Measurements from ENCODE around the gene TAS2R13. TPM values are rescaled to one million over a fixed set of nuclear protein-coding genes. Genes with fewer than 3 reads are reported as not detected.

TAS2R13 gene
- total and polyA plus RNA-seq, 12 donors = 0.03 to 16.4 (median 1.6) TPM; not detected in 2

DNA sequence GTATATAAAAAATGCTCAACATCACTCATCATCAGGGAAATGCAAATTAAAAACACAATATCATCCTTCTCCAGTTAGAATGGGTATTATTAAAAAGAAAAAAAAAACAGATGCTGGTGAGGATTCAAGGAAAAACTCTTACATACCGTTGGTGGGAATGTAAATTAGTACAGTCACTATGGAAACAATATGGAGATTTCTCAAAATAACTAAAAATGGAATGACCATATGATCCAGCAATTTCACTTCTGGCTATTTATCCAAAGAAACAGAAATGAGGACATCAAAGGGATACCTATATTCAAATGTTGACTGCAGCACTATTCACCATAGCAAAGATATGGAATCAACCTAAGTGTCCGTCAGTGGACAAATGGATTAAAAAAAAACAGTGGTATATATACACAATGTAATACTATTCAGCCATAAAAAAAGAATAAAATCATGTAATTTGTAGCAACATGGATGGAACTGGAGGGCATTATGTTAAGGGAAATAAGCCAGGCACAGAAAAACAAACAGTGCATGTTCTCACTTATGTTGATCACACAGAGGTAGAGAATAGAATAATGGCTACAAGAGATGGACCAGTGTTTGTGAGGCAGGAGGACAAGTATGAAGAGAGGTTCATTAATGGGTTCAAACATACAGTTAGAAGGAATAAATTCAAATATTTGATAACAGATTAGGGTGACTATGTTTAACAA is 45.7 kb downstream of the TAS2R13 start:
- Histone ChIP-seq H3K27me3 (no peaks in the 10 kb centered on the region), H3K9me3 (replicated peaks in 1 of 3) (peaks cover 0 to 6% (median 0%) of the 10 kb centered on the region in 3 donors), H3K27ac (no peak overlapping the region), H3K36me3 (replicated peaks in 1 of 2) (no peaks in the 10 kb centered on the region), H3K4me3 (no peak overlapping the region), H3K4me1 (replicated peaks in 1 of 2) (no peaks in the 10 kb centered on the region)
- intact Hi-C loops (cut with DNase I) = no loop called here
- DNase-seq = no peak
- 90 to 96% (median 94%) methylated on average over 2 of the region's 2 CpGs for whole genome bisulfite sequencing, 4 donors
- TF ChIP-seq, protein P1, sequence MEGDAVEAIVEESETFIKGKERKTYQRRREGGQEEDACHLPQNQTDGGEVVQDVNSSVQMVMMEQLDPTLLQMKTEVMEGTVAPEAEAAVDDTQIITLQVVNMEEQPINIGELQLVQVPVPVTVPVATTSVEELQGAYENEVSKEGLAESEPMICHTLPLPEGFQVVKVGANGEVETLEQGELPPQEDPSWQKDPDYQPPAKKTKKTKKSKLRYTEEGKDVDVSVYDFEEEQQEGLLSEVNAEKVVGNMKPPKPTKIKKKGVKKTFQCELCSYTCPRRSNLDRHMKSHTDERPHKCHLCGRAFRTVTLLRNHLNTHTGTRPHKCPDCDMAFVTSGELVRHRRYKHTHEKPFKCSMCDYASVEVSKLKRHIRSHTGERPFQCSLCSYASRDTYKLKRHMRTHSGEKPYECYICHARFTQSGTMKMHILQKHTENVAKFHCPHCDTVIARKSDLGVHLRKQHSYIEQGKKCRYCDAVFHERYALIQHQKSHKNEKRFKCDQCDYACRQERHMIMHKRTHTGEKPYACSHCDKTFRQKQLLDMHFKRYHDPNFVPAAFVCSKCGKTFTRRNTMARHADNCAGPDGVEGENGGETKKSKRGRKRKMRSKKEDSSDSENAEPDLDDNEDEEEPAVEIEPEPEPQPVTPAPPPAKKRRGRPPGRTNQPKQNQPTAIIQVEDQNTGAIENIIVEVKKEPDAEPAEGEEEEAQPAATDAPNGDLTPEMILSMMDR (IDR thresholded peaks at IDR 0.05) = no peak
- no peak for TF ChIP-seq POLR2A (IDR thresholded peaks at IDR 0.05)

DNA sequence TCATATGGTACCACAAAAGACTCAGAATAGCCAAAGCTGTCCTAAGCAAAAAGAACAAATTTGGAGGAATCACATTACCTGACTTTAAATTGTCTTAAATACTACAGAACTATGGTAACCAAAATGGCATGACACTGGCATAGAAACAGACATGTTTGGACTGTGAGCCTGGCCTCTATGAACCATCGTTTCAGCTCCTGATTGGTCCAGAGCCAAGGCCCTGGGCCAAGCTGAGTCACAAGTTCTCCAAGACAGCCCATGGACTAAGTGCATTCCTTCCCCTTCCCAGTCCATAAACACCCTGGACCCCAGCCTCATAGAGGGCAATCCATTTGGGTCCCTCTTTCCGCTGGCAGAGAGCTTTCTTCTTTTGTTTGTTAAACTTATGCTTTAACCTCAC is 48.0 kb downstream of the TAS2R13 start:
- no peak overlapping the region for H3K4me3 ChIP-seq
- H3K27me3 ChIP-seq = no peaks in the 10 kb centered on the region
- H3K9me3 ChIP-seq (replicated peaks in 1 of 3) = peaks cover 0 to 8% (median 6%) of the 10 kb centered on the region in 3 donors
- DNase-seq = no peak
- no peaks in the 10 kb centered on the region for H3K36me3 ChIP-seq (replicated peaks in 1 of 2)
- H3K4me1 ChIP-seq (replicated peaks in 1 of 2) = no peaks in the 10 kb centered on the region
- no peak overlapping the region for H3K27ac ChIP-seq
- intact Hi-C loops (cut with DNase I) = no loop called here
- TF ChIP-seq, protein P1 (IDR thresholded peaks at IDR 0.05) = no peak
- TF ChIP-seq POLR2A (IDR thresholded peaks at IDR 0.05) = no peak
- 63 to 82% (median 76%) methylated on average over 2 of the region's 2 CpGs for WGBS, 4 donors

Other genes starting within 250 kb of the TAS2R13 start
- not detected for gene STYK1, start 235.5 kb downstream of the TAS2R13 start, total RNA-seq
- gene STYK1, start 235.5 kb downstream of the TAS2R13 start, polyA plus RNA-seq = under 1 TPM; 0.08 to 0.13 (median 0.10) TPM
- 100 to 1,000 TPM in 8 of 9 donors, 10 to 100 TPM in 1; 72.6 to 294 (median 154) TPM for gene YBX3, start 186.2 kb downstream of the TAS2R13 start, total RNA-seq
- 100 to 1,000 TPM; 113 to 336 (median 255) TPM for gene YBX3, start 186.2 kb downstream of the TAS2R13 start, polyA plus RNA-seq
- gene TAS2R7, start 106.9 kb downstream of the TAS2R13 start, total RNA-seq = under 1 TPM in 1 of 9 donors, not detected in 8; 0.22 TPM
- not detected for gene TAS2R7, start 106.9 kb downstream of the TAS2R13 start, polyA plus RNA-seq
- under 1 TPM in 4 of 9 donors, not detected in 5; 0.18 to 0.91 (median 0.33) TPM for gene TAS2R8, start 102.3 kb downstream of the TAS2R13 start, total RNA-seq
- gene TAS2R8, start 102.3 kb downstream of the TAS2R13 start, polyA plus RNA-seq = under 1 TPM in 1 of 3 donors, not detected in 2; 0.24 TPM
- gene TAS2R9, start 99.4 kb downstream of the TAS2R13 start, total RNA-seq = under 1 TPM in 1 of 9 donors, not detected in 8; 0.94 TPM
- under 1 TPM in 1 of 3 donors, not detected in 2; 0.10 TPM for gene TAS2R9, start 99.4 kb downstream of the TAS2R13 start, polyA plus RNA-seq
- gene TAS2R10, start 83.2 kb downstream of the TAS2R13 start, total RNA-seq = 1 to 10 TPM in 3 of 9 donors, under 1 TPM in 6; 0.41 to 6.6 (median 0.81) TPM
- under 1 TPM; 0.40 to 0.97 (median 0.44) TPM for gene TAS2R10, start 83.2 kb downstream of the TAS2R13 start, polyA plus RNA-seq
- 10 to 100 TPM in 1 of 9 donors, 1 to 10 TPM in 6, not detected in 2; 1.7 to 19.0 (median 3.4) TPM for gene PRR4, start 60.1 kb downstream of the TAS2R13 start, total RNA-seq
- 10 to 100 TPM in 2 of 3 donors, 1 to 10 TPM in 1; 7.7 to 36.7 (median 14.9) TPM for gene PRR4, start 60.1 kb downstream of the TAS2R13 start, polyA plus RNA-seq
- gene PRH1, start 25.3 kb downstream of the TAS2R13 start, total RNA-seq = 10 to 100 TPM in 8 of 9 donors, 1 to 10 TPM in 1; 7.9 to 81.4 (median 20.4) TPM
- 10 to 100 TPM in 1 of 3 donors, 1 to 10 TPM in 2; 4.3 to 14.7 (median 4.9) TPM for gene PRH1, start 25.3 kb downstream of the TAS2R13 start, polyA plus RNA-seq
- gene PRH2, start 19.7 kb upstream of the TAS2R13 start, total RNA-seq = under 1 TPM in 1 of 9 donors, not detected in 8; 0.22 TPM
- gene PRH2, start 19.7 kb upstream of the TAS2R13 start, polyA plus RNA-seq = 1 to 10 TPM in 2 of 3 donors, not detected in 1; 1.0 to 1.6 TPM
- 10 to 100 TPM in 3 of 9 donors, 1 to 10 TPM in 6; 1.1 to 16.3 (median 3.0) TPM for gene TAS2R14, start 29.7 kb upstream of the TAS2R13 start, total RNA-seq
- gene TAS2R14, start 29.7 kb upstream of the TAS2R13 start, polyA plus RNA-seq = 1 to 10 TPM in 2 of 3 donors, under 1 TPM in 1; 0.80 to 2.0 (median 1.6) TPM
- 10 to 100 TPM in 1 of 9 donors, 1 to 10 TPM in 7, under 1 TPM in 1; 0.54 to 12.0 (median 1.5) TPM for gene TAS2R50, start 77.3 kb upstream of the TAS2R13 start, total RNA-seq
- gene TAS2R50, start 77.3 kb upstream of the TAS2R13 start, polyA plus RNA-seq = not detected
- 10 to 100 TPM in 1 of 9 donors, 1 to 10 TPM in 6, under 1 TPM in 2; 0.69 to 10.5 (median 2.0) TPM for gene TAS2R20, start 88.7 kb upstream of the TAS2R13 start, total RNA-seq
- gene TAS2R20, start 88.7 kb upstream of the TAS2R13 start, polyA plus RNA-seq = under 1 TPM; 0.17 to 0.42 (median 0.24) TPM
- 10 to 100 TPM in 1 of 9 donors, 1 to 10 TPM in 6, under 1 TPM in 1, not detected in 1; 0.41 to 18.9 (median 3.9) TPM for gene TAS2R19, start 113.1 kb upstream of the TAS2R13 start, total RNA-seq
- under 1 TPM in 2 of 3 donors, not detected in 1; 0.48 to 0.54 TPM for gene TAS2R19, start 113.1 kb upstream of the TAS2R13 start, polyA plus RNA-seq
- 10 to 100 TPM in 2 of 9 donors, 1 to 10 TPM in 6, not detected in 1; 1.5 to 28.5 (median 3.9) TPM for gene TAS2R31, start 121.8 kb upstream of the TAS2R13 start, total RNA-seq
- gene TAS2R31, start 121.8 kb upstream of the TAS2R13 start, polyA plus RNA-seq = under 1 TPM; 0.20 to 0.24 (median 0.20) TPM
- gene TAS2R46, start 152.7 kb upstream of the TAS2R13 start, total RNA-seq = 1 to 10 TPM in 5 of 9 donors, under 1 TPM in 4; 0.61 to 7.8 (median 1.6) TPM
- under 1 TPM in 1 of 3 donors, not detected in 2; 0.10 TPM for gene TAS2R46, start 152.7 kb upstream of the TAS2R13 start, polyA plus RNA-seq
- 10 to 100 TPM in 1 of 9 donors, 1 to 10 TPM in 4, under 1 TPM in 3, not detected in 1; 0.28 to 17.0 (median 1.3) TPM for gene TAS2R43, start 182.8 kb upstream of the TAS2R13 start, total RNA-seq
- gene TAS2R43, start 182.8 kb upstream of the TAS2R13 start, polyA plus RNA-seq = not detected
- gene TAS2R30, start 225.1 kb upstream of the TAS2R13 start, total RNA-seq = 10 to 100 TPM in 2 of 9 donors, 1 to 10 TPM in 7; 1.8 to 16.0 (median 3.1) TPM
- under 1 TPM in 2 of 3 donors, not detected in 1; 0.07 to 0.64 TPM for gene TAS2R30, start 225.1 kb upstream of the TAS2R13 start, polyA plus RNA-seq